HL-60/S4 treated with phorbol 12-myristate 13-acetate at 8.2 ng/mL for 4 days and 3 days (cell line): ENCODE data around the gene PCDHGB2.
"Not testable (repeated sequence)": the region's sequence is repeated elsewhere in the genome, so short reads cannot be mapped to it uniquely, and the experiment has no call there.

Experiments used
- in situ Hi-C: fragments of 300-500 bp; cut with MboI; formaldehyde crosslinking; loops from 2 replicates; pipeline ENCODE4 v1.15.0; 2022; ENCODE audit warnings: low sequenced_read_pairs

The PCDHGB2 gene

GRCh38 chr5:141359790-141360426 lies at the start of gene PCDHGB2:
Gene PCDHGB2, plus strand, starts transcription at chr5:141359994. Its CDS starts 142 bp downstream, at chr5:141360136.
- in situ Hi-C loops, result no loop called here

GRCh38 chr5:141313711-141314110 lies 46.1 kb upstream of the PCDHGB2 start:
- in situ Hi-C loops, result no loop called here

GRCh38 chr5:141316963-141317362 lies 42.8 kb upstream of the PCDHGB2 start:
- in situ Hi-C loops, result not testable (repeated sequence)

- in situ Hi-C loops, result no loop called here
Measured at GRCh38 chr5:141319202-141319601, 40.6 kb upstream of the PCDHGB2 start.

GRCh38 chr5:141319699-141320098 lies 40.1 kb upstream of the PCDHGB2 start:
- in situ Hi-C loops, result no loop called here

GRCh38 chr5:141320225-141321169 lies 39.3 kb upstream of the PCDHGB2 start, which contains the start of gene TAF7:
Gene TAF7, minus strand, starts transcription at chr5:141320784. Its CDS starts 740 bp downstream, at chr5:141320044.
- in situ Hi-C loops, result no loop called here

GRCh38 chr5:141322261-141322660 lies 37.5 kb upstream of the PCDHGB2 start:
- in situ Hi-C loops, result no loop called here

- in situ Hi-C loops, result no loop called here
Measured at GRCh38 chr5:141326088-141326854, 33.5 kb upstream of the PCDHGB2 start.

GRCh38 chr5:141328231-141328630 lies 31.6 kb upstream of the PCDHGB2 start:
- in situ Hi-C loops, result no loop called here

- in situ Hi-C loops, result no loop called here
Measured at GRCh38 chr5:141330299-141331080, 29.3 kb upstream of the PCDHGB2 start, which contains the start of gene PCDHGA1. Gene PCDHGA1, plus strand, starts transcription at chr5:141330514.

- in situ Hi-C loops, result not testable (repeated sequence)
Measured at GRCh38 chr5:141332571-141332970, 27.2 kb upstream of the PCDHGB2 start.

- in situ Hi-C loops, result no loop called here
Measured at GRCh38 chr5:141338538-141339306, 21.1 kb upstream of the PCDHGB2 start, which contains the start of gene PCDHGA2. Gene PCDHGA2, plus strand, starts transcription at chr5:141338760.

GRCh38 chr5:141340781-141341354 lies 18.9 kb upstream of the PCDHGB2 start:
- in situ Hi-C loops, result not testable (repeated sequence)

GRCh38 chr5:141342773-141343172 lies 17.0 kb upstream of the PCDHGB2 start:
- in situ Hi-C loops, result no loop called here

GRCh38 chr5:141343242-141343952 lies 16.4 kb upstream of the PCDHGB2 start, which contains the start of gene PCDHGA3:
Gene PCDHGA3, plus strand, starts transcription at chr5:141343829. Its CDS starts 205 bp downstream, at chr5:141344034.
- in situ Hi-C loops, result no loop called here

- in situ Hi-C loops, result no loop called here
Measured at GRCh38 chr5:141343953-141344463, 15.8 kb upstream of the PCDHGB2 start.

- in situ Hi-C loops, result no loop called here
Measured at GRCh38 chr5:141345327-141345726, 14.5 kb upstream of the PCDHGB2 start.

GRCh38 chr5:141346017-141346416 lies 13.8 kb upstream of the PCDHGB2 start:
- in situ Hi-C loops, result not testable (repeated sequence)
